GM12872 (cell line): ENCODE data around the gene VCPKMT.

ENCODE experiments used
- CTCF ChIP-seq: IDR thresholded peaks from 3 replicates; pipeline ENCODE4 v1.5.1; 2011; ENCODE audit warnings: low read depth, mild to moderate bottlenecking, low read length, moderate library complexity; ENCODE audit not compliant: insufficient read depth

The VCPKMT gene

DNA sequence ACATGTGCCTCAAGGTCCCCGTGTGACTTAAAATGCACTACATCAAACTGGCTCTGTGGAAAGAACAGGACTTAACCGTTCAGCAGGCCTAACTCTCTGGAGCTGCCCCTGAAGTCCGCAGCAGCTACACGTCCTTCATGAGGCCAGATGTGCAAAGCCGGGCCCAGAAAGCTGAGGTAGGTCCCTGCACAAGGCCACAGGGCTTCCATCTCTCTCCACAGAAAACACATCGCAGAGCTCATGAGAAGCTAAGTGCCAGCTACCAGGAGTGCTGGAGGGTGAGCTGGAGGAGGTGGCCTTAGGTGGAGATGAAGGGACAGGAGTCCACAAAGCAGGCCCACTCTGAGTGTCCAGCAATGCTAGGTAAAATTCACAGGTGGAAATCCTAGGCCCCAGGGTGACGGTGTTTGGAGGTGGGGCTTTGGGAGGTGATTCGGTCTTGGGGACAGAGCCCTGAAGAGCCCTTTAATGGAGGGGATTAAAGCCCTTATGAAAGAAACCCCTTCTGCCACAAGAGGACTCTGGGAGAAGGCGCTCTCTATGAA is 52.4 kb downstream of the VCPKMT start:
- TF ChIP-seq CTCF, result no peak

DNA sequence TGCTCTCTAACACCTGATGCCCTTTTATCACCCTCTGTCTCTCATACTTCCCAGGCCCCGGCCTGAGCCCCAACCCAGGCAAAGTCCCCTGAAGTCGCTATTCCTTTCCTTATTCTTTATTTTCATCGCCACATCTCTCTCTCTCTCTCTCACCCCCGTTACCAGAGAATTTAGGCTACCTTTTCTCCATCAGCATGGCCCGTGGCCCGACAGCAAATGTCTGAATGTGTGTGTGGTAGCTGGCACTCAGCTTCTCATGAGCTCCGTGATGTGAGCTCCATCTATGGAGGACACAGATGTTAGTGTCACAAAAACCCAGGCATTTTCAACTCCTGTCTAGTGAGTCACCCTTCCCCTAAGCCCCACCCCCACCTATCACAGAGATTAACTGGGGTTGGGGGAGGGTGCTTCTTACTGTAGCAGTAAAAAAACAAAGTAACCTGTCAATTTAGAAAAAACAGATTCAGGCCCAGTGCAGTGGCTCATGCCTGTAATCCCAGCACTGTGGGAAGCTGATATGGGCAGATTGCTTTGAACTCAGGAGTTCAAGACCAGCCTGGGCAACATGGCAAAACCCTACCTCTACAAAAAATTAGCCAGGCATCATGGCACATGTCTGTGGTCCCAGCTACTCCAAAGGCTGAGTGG is 53.8 kb downstream of the VCPKMT start:
- 0 out of 3 replicates have a peak, but pooled peaks have one; percentile 10 for TF ChIP-seq CTCF

GRCh38 chr14:50061664-50062437 is 54.5 kb downstream of the VCPKMT start:
- no peak for TF ChIP-seq CTCF

GRCh38 chr14:50060871-50061663 is 55.3 kb downstream of the VCPKMT start:
- no peak for TF ChIP-seq CTCF

GRCh38 chr14:50059763-50060616 is 56.4 kb downstream of the VCPKMT start:
- no peak for TF ChIP-seq CTCF
